T-helper 1 cell treated with Interleukin-12 subunit alpha and Interleukin-12 subunit beta and Interleukin-4 antibody, amounts not matched to agents 30 μg/mL and 1 μg/mL, for 36 hours (primary cell): Measurements from ENCODE around the gene COX6B2.
"Not testable (repeated sequence)": the region's sequence is repeated elsewhere in the genome, so short reads cannot be mapped to it uniquely, and the experiment has no call there.

ENCODE experiments used
- H3K27ac Mint-ChIP-seq: one replicate; pipeline ENCODE4 v1.8.0; 2021; ENCODE audit warnings: mild to moderate bottlenecking, mixed read lengths
- H3K27me3 Mint-ChIP-seq: one replicate; pipeline ENCODE4 v1.8.0; 2021; ENCODE audit warnings: low read depth, mixed read lengths
- H3K36me3 Mint-ChIP-seq: one replicate; pipeline ENCODE4 v1.8.0; 2021; ENCODE audit warnings: low read depth, mixed read lengths
- H3K4me1 Mint-ChIP-seq: one replicate; pipeline ENCODE4 v1.8.0; 2021; ENCODE audit warnings: low read depth, mixed read lengths
- H3K4me3 Mint-ChIP-seq: one replicate; pipeline ENCODE4 v1.8.0; 2021; ENCODE audit warnings: mild to moderate bottlenecking, moderate library complexity, mixed read lengths
- H3K9me3 Mint-ChIP-seq: one replicate; pipeline ENCODE4 v1.8.0; 2021; ENCODE audit warnings: mixed read lengths

The COX6B2 gene, protein sequence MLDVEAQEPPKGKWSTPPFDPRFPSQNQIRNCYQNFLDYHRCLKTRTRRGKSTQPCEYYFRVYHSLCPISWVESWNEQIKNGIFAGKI

DNA sequence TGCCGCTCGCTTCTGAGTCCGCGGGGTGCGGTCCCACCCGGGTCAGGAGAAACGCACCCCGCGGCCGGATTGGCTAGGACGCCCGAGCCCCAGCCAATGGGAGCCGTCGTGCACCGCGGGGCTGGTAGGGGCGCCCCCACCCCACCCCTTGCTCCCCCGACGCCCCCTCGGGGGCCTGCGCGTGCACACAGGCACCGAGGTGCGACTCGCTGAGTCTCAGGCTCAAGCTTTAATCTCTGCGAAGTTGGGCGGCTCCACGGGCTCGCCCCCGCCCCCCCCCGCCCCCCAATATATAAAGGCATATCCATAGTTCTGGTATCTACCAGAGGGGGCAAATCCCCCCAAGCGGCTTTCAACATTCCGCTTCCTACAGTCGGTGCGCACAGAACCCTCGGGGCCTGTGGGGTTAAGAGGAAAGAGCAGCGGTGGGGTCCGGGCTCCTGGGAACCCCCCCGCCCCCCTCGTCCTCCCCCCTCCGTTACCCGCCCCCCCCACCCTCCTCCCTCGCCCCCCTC lies at the start of gene COX6B2:
COX6B2 (minus strand) TSS at position 22 of the 515 bp plus-strand sequence. CDS start 198 bp downstream, outside the sequence.
- no peaks in the 10 kb centered on the region for H3K9me3 Mint-ChIP-seq
- no peaks in the 10 kb centered on the region for H3K36me3 Mint-ChIP-seq
- no peak within 1 kb of the TSS for H3K27ac Mint-ChIP-seq
- peak within 1 kb of the TSS; percentile 81 for H3K4me3 Mint-ChIP-seq
- H3K27me3 Mint-ChIP-seq, result peaks cover 58% of the 10 kb centered on the region
- H3K4me1 Mint-ChIP-seq, result peaks cover 12% of the 10 kb centered on the region

DNA sequence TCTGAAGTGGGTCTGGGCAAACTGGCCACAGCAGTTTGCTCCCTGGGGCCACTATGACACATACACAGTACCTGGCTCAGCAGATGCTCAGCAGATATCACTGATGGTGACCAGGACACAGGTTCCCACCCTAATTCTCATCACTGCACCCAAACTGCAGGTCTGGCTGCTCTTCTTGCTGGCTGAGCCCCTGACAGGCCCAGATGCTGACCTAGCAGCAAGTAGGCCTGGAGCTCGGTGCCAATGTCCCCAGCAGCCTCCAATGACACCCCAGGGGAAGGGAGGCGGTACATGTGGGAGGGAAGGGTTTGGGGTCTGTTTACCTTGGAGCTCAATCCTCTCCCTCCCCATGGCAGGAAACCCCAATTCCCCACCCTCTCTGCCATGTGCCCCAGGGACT lies 48.0 kb upstream of the COX6B2 start:
- Mint-ChIP-seq H3K4me3 (no peak overlapping the region), H3K9me3 (no peaks in the 10 kb centered on the region), H3K4me1 (peaks cover 41% of the 10 kb centered on the region), H3K27ac (no peak overlapping the region), H3K36me3 (peaks cover 49% of the 10 kb centered on the region), H3K27me3 (no peaks in the 10 kb centered on the region)

DNA sequence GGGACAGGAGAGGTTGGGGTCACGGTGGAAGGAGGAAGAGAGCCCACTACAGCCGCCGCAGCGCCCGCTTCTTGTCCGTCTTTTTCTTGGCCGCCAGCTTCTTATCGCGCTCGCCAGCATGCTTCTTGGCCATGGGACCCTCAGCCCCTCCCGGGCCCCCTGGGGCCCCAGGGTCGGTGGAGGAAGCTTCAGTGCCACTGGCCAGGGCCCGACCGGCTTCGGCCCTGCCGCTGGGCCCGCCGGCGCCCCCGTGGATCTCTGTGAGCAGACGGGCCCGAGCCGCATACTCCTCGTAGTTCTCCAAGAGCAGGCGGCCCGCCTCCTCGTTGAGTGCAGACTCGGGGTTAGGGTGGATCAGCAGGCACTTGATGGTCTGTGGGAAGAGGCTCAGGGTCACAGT lies 46.9 kb upstream of the COX6B2 start:
- H3K4me3 Mint-ChIP-seq, H3K9me3 Mint-ChIP-seq, H3K27me3 Mint-ChIP-seq, H3K27ac Mint-ChIP-seq: not testable (repeated sequence)
- Mint-ChIP-seq H3K36me3 (peaks cover 43% of the 10 kb centered on the region), H3K4me1 (peaks cover 38% of the 10 kb centered on the region)

DNA sequence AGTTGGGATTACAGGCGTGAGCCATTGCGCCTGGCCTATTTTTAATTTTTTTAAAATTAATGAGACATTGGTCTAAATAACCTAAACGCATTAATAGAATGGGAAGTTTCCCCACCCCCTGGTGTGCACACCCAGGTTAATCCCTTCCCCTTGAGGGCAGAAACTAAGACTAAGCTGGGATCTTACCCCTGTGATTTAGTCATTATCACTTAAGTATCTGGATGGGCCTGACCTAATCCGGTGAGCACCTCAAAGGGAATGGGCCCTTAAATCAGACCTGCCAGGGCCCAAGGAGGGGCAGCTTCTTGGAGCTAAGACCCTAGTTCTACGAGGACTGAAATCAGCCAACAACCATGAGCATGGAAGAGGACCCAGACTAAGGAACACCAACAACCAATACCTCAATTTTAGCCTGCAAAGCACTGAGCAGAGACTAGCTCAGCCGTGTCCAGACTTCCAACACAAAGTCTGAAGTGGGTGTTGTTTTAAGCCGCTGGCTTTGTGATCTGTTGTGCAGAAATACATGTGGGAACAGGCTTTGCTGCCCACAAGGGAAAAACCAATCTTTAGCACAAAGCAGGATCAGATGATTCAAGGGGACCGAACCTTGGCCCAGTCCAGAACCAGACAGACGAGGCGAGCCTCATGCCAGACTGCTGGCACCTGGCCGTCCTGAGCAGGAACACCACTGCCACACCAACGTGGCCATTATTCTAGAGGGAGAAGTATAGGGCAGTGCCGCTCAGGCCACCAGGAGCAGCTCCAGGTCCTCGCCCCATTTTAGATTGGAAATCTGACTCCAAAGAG lies 46.0 kb upstream of the COX6B2 start:
- peaks cover 29% of the 10 kb centered on the region for H3K4me1 Mint-ChIP-seq
- H3K4me3 Mint-ChIP-seq, result no peak overlapping the region
- no peaks in the 10 kb centered on the region for H3K27me3 Mint-ChIP-seq
- no peak overlapping the region for H3K27ac Mint-ChIP-seq
- H3K9me3 Mint-ChIP-seq, result no peaks in the 10 kb centered on the region
- H3K36me3 Mint-ChIP-seq, result peaks cover 34% of the 10 kb centered on the region

DNA sequence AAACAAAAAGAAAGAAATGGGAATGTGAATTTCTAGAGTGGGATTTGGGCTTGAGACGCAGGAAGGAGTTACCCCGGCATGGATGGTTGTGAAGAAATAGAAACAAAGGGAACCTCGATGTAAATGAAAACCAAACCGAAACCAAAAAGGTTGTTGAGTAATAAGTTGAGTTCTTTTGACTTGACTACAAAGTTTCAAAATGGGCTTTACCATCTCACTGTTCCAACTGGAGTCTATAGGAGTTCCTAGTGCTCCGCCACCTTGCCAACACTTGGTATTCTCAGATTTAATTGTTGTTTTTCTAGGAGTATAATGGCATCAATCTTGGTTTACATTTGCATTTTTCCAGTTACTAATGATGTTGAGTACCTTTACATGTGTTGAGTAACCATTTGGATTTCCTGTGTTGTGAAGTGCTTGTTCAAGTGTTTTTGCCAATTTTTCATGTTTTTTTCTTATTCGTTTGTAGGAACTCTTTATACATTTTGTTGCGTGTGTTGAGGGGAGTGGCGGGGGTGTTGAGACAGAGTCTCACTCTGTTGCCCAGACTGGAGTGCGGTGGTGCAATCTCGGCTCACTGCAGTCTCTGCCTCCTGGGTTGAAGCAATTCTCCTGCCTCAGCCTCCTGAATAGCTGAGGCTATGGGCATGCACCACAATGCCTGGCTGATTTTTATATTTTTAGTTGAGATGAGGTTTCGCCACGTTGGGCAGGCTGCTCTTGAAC lies 43.8 kb upstream of the COX6B2 start:
- Mint-ChIP-seq H3K36me3 (peaks cover 27% of the 10 kb centered on the region), H3K27me3 (no peaks in the 10 kb centered on the region), H3K4me1 (peaks cover 24% of the 10 kb centered on the region), H3K9me3 (no peaks in the 10 kb centered on the region), H3K4me3 (peak overlapping the region; percentile 19), H3K27ac (peak overlapping the region; percentile 77)

DNA sequence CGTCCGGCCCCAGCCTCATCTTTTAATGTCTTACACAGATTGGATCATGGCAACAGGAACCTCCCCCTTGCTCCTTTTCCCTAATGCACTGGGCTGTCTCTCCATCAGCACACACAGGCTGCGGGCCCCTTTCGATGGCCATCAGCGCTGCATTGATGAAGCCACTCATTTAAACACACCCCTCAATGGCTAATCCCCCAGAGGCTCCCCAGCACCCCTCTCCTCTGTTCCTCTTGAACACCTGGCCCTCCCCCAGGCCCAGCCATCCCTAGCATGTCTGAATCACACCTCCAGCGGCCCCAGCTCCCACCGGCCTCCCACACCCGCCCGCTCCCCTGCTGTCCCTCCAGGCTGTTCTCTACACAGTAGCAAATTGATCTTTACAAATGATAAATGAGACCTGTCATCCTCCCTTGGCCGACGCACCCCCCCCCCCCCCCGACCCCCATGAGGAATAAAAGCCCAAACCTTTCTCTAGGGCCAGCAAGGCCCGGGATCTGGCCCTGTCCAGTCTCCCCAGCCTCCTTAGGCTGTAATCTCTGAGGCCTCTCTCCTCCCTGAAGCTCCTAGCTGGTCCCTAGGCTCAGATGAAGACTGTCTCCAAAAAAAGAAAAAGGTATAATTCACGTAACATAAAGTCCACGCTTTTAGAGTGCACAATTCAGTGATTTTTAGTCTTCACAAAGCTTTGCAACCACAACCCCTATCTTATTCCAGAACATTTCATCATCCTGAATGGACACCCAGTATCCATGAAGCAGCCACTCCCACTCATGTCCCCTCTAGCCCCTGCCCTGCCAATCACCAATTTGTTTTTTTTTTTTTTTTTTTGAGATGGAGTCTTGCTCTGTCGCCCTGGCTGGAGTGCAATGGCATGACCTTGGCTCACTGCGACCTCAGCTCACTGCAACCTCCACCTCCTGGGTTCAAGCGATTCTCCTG lies 38.6 kb upstream of the COX6B2 start:
- Mint-ChIP-seq H3K4me1 (peaks cover 12% of the 10 kb centered on the region), H3K4me3 (no peak overlapping the region), H3K36me3 (peaks cover 21% of the 10 kb centered on the region), H3K27me3 (no peaks in the 10 kb centered on the region), H3K9me3 (no peaks in the 10 kb centered on the region), H3K27ac (no peak overlapping the region)

DNA sequence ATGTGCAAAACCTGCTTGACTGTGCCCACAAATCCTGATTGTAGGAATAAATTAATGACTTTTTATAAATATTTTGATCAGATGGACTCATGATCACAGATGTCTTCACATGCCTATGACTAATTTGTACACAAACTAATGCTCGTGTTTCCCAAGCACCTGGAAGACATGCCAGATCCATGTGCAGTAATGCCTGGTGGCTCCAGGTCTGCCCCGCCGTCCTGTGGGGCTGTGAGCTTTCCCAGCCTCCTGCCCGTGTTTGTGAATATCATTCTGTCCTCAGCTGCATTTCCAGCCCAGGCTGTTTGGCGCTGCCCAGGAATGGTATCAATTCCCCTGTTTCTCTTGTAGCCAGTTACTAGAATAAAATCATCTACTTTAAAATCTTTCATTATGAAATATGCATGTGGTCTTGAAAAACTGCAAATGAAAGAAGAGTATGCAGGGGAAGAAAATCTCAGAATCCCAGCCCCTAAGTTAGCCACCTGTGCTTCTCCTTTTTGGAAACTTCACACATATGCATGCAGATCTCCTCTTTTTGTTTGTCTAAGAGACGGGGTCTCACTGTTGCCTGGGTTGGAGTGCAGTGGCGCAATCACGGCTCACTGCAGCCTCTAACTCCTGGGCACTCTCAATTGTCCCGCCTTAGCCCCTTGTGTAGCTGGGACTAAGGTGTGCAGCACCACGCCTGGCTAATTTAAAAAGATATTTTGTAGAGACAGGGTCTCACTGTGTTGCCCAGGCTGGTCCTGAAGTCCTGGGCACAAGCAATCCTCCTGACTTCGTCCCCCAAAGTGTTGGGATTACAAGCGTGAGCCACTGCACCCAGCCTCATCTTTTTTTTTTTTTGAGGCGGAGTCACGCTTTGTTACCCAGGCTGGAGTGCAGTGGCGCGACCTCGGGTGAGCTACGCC lies 37.4 kb upstream of the COX6B2 start:
- Mint-ChIP-seq H3K9me3 (no peaks in the 10 kb centered on the region), H3K27ac (no peak overlapping the region), H3K27me3 (no peaks in the 10 kb centered on the region), H3K4me1 (peaks cover 12% of the 10 kb centered on the region), H3K4me3 (no peak overlapping the region), H3K36me3 (peaks cover 31% of the 10 kb centered on the region)

DNA sequence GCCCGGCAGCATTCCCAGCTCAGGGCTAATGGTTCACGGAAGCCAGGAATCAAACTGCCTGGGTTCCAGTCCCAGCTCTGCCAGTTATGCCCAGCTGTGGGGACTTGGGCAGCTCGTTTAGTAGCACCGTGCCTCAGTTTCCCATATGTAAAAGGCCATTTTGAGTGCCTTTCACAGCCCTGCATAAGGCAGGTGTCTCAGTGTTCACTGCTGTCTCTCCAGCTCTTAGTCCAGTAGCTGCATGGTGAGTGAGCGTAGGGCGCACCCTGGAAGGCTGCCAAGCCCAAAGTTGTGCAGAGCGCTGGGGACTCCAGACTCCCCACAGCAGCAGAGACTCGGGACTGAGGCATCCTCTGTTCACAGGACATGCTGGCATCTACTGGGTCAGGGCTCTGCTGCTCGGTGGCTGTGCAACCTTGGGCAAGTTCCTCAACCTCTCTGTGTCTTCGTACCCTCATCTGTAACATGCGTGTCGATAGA lies 36.7 kb upstream of the COX6B2 start:
- H3K27ac Mint-ChIP-seq, result no peak overlapping the region
- peaks cover 16% of the 10 kb centered on the region for H3K4me1 Mint-ChIP-seq
- H3K36me3 Mint-ChIP-seq, result peaks cover 39% of the 10 kb centered on the region
- H3K4me3 Mint-ChIP-seq, result no peak overlapping the region
- H3K27me3 Mint-ChIP-seq, result no peaks in the 10 kb centered on the region
- no peaks in the 10 kb centered on the region for H3K9me3 Mint-ChIP-seq

DNA sequence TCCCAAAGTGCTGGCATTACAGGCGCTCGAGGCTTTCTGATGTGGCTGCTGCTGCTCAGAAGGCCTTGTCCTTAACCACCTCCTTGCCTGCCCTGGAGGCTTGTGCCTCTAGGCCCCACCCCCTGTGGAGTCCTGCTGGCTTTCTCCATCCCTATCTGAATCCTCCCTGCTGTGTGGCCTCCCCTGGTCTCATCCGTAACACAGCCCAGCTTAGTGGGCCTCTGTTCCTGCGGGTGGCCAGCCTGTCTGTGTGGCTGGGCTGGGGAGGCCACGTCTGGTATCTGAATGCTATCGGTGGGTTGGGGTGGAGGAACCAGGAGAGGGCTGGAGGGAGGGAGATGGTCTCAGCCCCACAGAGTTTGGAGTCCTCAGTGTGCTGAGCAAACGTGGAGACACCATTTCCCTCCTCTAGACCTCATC lies 36.0 kb upstream of the COX6B2 start:
- Mint-ChIP-seq H3K9me3 (no peaks in the 10 kb centered on the region), H3K27me3 (no peaks in the 10 kb centered on the region), H3K4me3 (no peak overlapping the region), H3K27ac (no peak overlapping the region), H3K4me1 (peaks cover 16% of the 10 kb centered on the region), H3K36me3 (peaks cover 44% of the 10 kb centered on the region)

DNA sequence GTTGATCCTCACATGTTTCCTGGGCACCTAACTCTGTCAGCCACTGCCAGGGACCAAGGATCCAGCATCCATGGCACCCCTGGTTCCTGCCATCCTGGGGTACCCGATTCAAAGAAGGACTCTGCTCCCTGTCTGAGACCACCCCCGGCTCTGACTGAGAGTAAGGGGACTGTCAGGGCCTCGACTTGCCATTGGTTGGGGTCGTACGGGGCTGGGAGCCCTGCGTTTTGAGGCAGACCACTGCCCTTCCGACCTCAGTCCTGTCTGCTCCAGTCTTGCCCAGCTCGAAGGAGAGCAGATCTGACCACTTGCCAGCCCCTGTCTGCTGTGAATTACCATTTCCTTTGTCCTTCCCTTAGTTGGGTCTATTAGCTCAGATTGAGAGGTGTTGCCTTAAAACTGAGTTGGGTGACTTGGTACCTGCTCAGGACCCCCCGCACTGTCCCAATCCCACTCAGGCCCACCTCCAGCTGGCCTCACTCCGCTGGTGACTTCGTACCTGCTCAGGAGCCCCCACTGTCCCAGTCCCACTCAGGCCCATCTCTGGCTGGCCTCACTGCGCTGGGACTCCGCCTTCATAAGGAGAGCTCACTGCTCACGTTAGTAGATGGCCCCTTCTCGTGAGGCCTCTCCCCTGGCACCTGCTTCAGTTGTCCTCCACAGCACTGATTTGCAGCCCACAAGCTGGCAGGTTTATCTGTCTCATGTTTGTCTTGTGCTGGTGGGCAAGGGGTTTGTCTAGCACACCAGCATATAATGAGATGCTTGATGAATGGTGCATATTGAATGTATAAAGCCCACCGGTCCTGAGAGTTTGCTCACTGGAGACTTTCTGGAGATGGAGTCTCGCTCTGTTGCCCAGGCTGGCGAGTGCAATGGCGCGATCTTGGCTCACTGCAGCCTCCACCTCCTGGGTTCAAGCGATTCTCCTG lies 35.1 kb upstream of the COX6B2 start:
- peaks cover 20% of the 10 kb centered on the region for H3K4me1 Mint-ChIP-seq
- peaks cover 44% of the 10 kb centered on the region for H3K36me3 Mint-ChIP-seq
- H3K4me3 Mint-ChIP-seq, result peak overlapping the region; percentile 14
- no peak overlapping the region for H3K27ac Mint-ChIP-seq
- no peaks in the 10 kb centered on the region for H3K27me3 Mint-ChIP-seq
- no peaks in the 10 kb centered on the region for H3K9me3 Mint-ChIP-seq

DNA sequence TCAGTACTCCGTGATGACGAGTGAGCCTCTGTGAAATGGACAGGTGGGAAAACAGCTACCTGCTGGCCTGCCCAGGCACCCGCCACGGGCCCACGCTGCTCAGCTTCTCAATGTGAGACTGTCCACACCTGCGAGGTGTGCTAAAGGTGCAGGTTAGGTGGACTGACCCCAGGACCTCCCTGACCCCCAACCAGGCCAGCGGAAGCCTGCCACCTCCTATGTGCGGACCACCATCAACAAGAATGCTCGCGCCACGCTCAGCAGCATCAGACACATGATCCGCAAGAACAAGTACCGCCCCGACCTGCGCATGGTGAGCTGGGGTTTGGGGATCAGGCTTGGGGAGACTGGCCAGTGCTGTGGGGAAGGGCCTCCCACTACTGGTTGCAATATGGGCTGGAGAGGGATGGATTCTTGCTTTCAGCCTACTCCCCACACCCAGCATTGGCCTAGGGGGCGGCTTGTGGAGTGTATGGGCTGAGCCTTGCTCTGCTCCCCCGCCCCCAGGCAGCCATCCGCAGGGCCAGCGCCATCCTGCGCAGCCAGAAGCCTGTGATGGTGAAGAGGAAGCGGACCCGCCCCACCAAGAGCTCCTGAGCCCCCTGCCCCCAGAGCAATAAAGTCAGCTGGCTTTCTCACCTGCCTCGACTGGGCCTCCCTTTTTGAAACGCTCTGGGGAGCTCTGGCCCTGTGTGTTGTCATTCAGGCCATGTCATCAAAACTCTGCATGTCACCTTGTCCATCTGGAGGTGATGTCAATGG lies 33.4 kb upstream of the COX6B2 start:
- H3K4me1 Mint-ChIP-seq, result peaks cover 29% of the 10 kb centered on the region
- H3K4me3 Mint-ChIP-seq, result peak overlapping the region; percentile 98
- no peak overlapping the region for H3K27ac Mint-ChIP-seq
- H3K36me3 Mint-ChIP-seq, result peaks cover 44% of the 10 kb centered on the region
- H3K27me3 Mint-ChIP-seq, result no peaks in the 10 kb centered on the region
- H3K9me3 Mint-ChIP-seq, result no peaks in the 10 kb centered on the region

DNA sequence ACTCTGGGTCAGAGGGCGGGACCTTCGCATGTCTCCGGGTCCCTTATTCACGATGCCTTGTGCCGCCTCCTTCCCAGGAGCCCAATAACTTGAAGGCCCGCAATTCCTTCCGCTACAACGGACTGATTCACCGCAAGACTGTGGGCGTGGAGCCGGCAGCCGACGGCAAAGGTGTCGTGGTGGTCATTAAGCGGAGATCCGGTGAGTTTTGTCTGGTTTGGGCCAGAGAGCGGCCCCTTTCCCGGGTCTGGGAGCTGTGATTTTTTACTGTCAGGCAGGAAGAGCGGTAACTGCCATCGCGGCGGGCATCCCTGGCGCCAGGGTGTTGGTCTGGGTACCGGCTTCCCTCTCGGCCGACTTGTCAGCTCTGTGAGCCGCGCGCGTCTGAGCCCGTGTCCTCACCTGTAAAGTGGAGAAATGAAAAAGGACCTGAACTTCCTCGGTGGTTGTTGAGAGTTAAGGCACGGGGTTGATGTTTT lies 32.0 kb upstream of the COX6B2 start:
- Mint-ChIP-seq H3K27ac (peak overlapping the region; percentile 98), H3K4me1 (peaks cover 40% of the 10 kb centered on the region), H3K27me3 (no peaks in the 10 kb centered on the region), H3K4me3 (peak overlapping the region; percentile 98), H3K36me3 (peaks cover 50% of the 10 kb centered on the region), H3K9me3 (no peaks in the 10 kb centered on the region)
